Measurements from ENCODE around the gene CUX1. TPM values are rescaled to one million over a fixed set of nuclear protein-coding genes. Genes with fewer than 3 reads are reported as not detected.
"Not testable (repeated sequence)": the region's sequence is repeated elsewhere in the genome, so short reads cannot be mapped to it uniquely, and the experiment has no call there.

Gene CUX1
- total and polyA plus RNA-seq, 2 donors (not counting 1 experiment from before 2014, with no cell fraction given): 22.7 to 38.1 TPM

- H3K4me3 ChIP-seq (replicated peaks in 1 of 4; ENCODE audit: control extremely low read depth in 1 of 4, insufficient read depth in 1 of 4, low read depth in 3 of 4, low read length in 4 of 4): no peak overlapping the region
- no peaks in the 10 kb centered on the region for H3K36me3 ChIP-seq (ENCODE audit: control insufficient read depth, insufficient read depth, low read length)
- H3K4me1 ChIP-seq (ENCODE audit: control insufficient read depth, extremely low read depth, insufficient read depth, low read length): no peaks in the 10 kb centered on the region
- no peaks in the 10 kb centered on the region for H3K9me3 ChIP-seq (ENCODE audit: control insufficient read depth, insufficient read depth, low read depth, low read length)
- no peaks in the 10 kb centered on the region for H3K79me2 ChIP-seq (ENCODE audit: control insufficient read depth, insufficient read depth, low read length)
- no peak overlapping the region for H3K9ac ChIP-seq (ENCODE audit: insufficient read depth, low read length)
- no peak for DNase-seq (ENCODE audit: low read depth in 2 of 2)
- no peak overlapping the region for H3K27ac ChIP-seq (ENCODE audit: insufficient read depth, low read length)
- TF ChIP-seq CTCF (conservative IDR thresholded peaks at IDR 0.05 in 1 of 2, IDR thresholded peaks at IDR 0.05 in 1 of 2; ENCODE audit: low read depth in 1 of 2, low read length in 2 of 2) (no peak), EZH2 (IDR thresholded peaks at IDR 0.05; ENCODE audit: low read length, missing control alignments) (no peak)
- no peak overlapping the region for H2AFZ ChIP-seq (ENCODE audit: low read length)
- H3K27me3 ChIP-seq (ENCODE audit: control insufficient read depth, insufficient read depth, low read length): no peaks in the 10 kb centered on the region
- no peaks in the 10 kb centered on the region for H4K20me1 ChIP-seq (ENCODE audit: control insufficient read depth, extremely low read depth, insufficient read depth, low read length)
- no peak overlapping the region for H3K4me2 ChIP-seq (ENCODE audit: extremely low read depth, insufficient read depth, low read length)
Observed at GRCh38 chr7:102006695-102007094, 189.3 kb downstream of the CUX1 start.

- H3K4me1 ChIP-seq (ENCODE audit: control insufficient read depth, extremely low read depth, insufficient read depth, low read length): no peaks in the 10 kb centered on the region
- no peaks in the 10 kb centered on the region for H3K79me2 ChIP-seq (ENCODE audit: control insufficient read depth, insufficient read depth, low read length)
- no peaks in the 10 kb centered on the region for H3K27me3 ChIP-seq (ENCODE audit: control insufficient read depth, insufficient read depth, low read length)
- H3K27ac ChIP-seq (ENCODE audit: insufficient read depth, low read length): no peak overlapping the region
- H2AFZ ChIP-seq (ENCODE audit: low read length): no peak overlapping the region
- no peak for DNase-seq (ENCODE audit: low read depth in 2 of 2)
- H3K4me3 ChIP-seq (replicated peaks in 1 of 4; ENCODE audit: control extremely low read depth in 1 of 4, insufficient read depth in 1 of 4, low read depth in 3 of 4, low read length in 4 of 4): no peak overlapping the region
- H3K9me3 ChIP-seq (ENCODE audit: control insufficient read depth, insufficient read depth, low read depth, low read length): no peaks in the 10 kb centered on the region
- H3K36me3 ChIP-seq (ENCODE audit: control insufficient read depth, insufficient read depth, low read length): no peaks in the 10 kb centered on the region
- TF ChIP-seq CTCF (conservative IDR thresholded peaks at IDR 0.05 in 1 of 2, IDR thresholded peaks at IDR 0.05 in 1 of 2; ENCODE audit: low read depth in 1 of 2, low read length in 2 of 2): no peak
- no peak for TF ChIP-seq EZH2 (IDR thresholded peaks at IDR 0.05; ENCODE audit: low read length, missing control alignments)
- no peaks in the 10 kb centered on the region for H4K20me1 ChIP-seq (ENCODE audit: control insufficient read depth, extremely low read depth, insufficient read depth, low read length)
- H3K4me2 ChIP-seq (ENCODE audit: extremely low read depth, insufficient read depth, low read length): no peak overlapping the region
- no peak overlapping the region for H3K9ac ChIP-seq (ENCODE audit: insufficient read depth, low read length)
Observed at GRCh38 chr7:102008535-102009262, 191.3 kb downstream of the CUX1 start.

GRCh38 chr7:102009628-102010027 lies 192.2 kb downstream of the CUX1 start:
- no peaks in the 10 kb centered on the region for H3K79me2 ChIP-seq (ENCODE audit: control insufficient read depth, insufficient read depth, low read length)
- H4K20me1 ChIP-seq (ENCODE audit: control insufficient read depth, extremely low read depth, insufficient read depth, low read length): no peaks in the 10 kb centered on the region
- H3K9ac ChIP-seq (ENCODE audit: insufficient read depth, low read length): no peak overlapping the region
- H3K27me3 ChIP-seq (ENCODE audit: control insufficient read depth, insufficient read depth, low read length): no peaks in the 10 kb centered on the region
- no peak overlapping the region for H3K4me3 ChIP-seq (replicated peaks in 1 of 4; ENCODE audit: control extremely low read depth in 1 of 4, insufficient read depth in 1 of 4, low read depth in 3 of 4, low read length in 4 of 4)
- H2AFZ ChIP-seq (ENCODE audit: low read length): no peak overlapping the region
- DNase-seq (ENCODE audit: low read depth in 2 of 2): peak in 1 of 2 donors; percentile 82
- H3K36me3 ChIP-seq (ENCODE audit: control insufficient read depth, insufficient read depth, low read length): no peaks in the 10 kb centered on the region
- no peaks in the 10 kb centered on the region for H3K9me3 ChIP-seq (ENCODE audit: control insufficient read depth, insufficient read depth, low read depth, low read length)
- H3K27ac ChIP-seq (ENCODE audit: insufficient read depth, low read length): no peak overlapping the region
- TF ChIP-seq EZH2 (IDR thresholded peaks at IDR 0.05; ENCODE audit: low read length, missing control alignments): no peak
- no peak for TF ChIP-seq CTCF (conservative IDR thresholded peaks at IDR 0.05 in 1 of 2, IDR thresholded peaks at IDR 0.05 in 1 of 2; ENCODE audit: low read depth in 1 of 2, low read length in 2 of 2)
- no peaks in the 10 kb centered on the region for H3K4me1 ChIP-seq (ENCODE audit: control insufficient read depth, extremely low read depth, insufficient read depth, low read length)
- H3K4me2 ChIP-seq (ENCODE audit: extremely low read depth, insufficient read depth, low read length): no peak overlapping the region

GRCh38 chr7:102012112-102012830 lies 194.8 kb downstream of the CUX1 start:
- not testable (repeated sequence) for H3K27ac ChIP-seq (ENCODE audit: insufficient read depth, low read length); H3K27me3 ChIP-seq (ENCODE audit: control insufficient read depth, insufficient read depth, low read length); H4K20me1 ChIP-seq (ENCODE audit: control insufficient read depth, extremely low read depth, insufficient read depth, low read length); DNase-seq (ENCODE audit: low read depth in 2 of 2); H3K9me3 ChIP-seq (ENCODE audit: control insufficient read depth, insufficient read depth, low read depth, low read length); H3K4me2 ChIP-seq (ENCODE audit: extremely low read depth, insufficient read depth, low read length); H2AFZ ChIP-seq (ENCODE audit: low read length); H3K9ac ChIP-seq (ENCODE audit: insufficient read depth, low read length); H3K79me2 ChIP-seq (ENCODE audit: control insufficient read depth, insufficient read depth, low read length); H3K4me3 ChIP-seq (replicated peaks in 1 of 4; ENCODE audit: control extremely low read depth in 1 of 4, insufficient read depth in 1 of 4, low read depth in 3 of 4, low read length in 4 of 4); H3K36me3 ChIP-seq (ENCODE audit: control insufficient read depth, insufficient read depth, low read length); H3K4me1 ChIP-seq (ENCODE audit: control insufficient read depth, extremely low read depth, insufficient read depth, low read length)

Data from fibroblast of lung (primary cell).